Keratinocyte (primary cell): ENCODE measurements around the gene PPFIA3. TPM values are rescaled to one million over a fixed set of nuclear protein-coding genes. Genes with fewer than 3 reads are reported as not detected.
A peak's percentile ranks its signal among the peaks of the same experiment; 100 is the strongest.

Experiments
- DNase-seq: peaks from one replicate; pipeline ENCODE4 v3.0.0-alpha.2; 2011; ENCODE audit warnings: low read depth, missing footprints, low spot score
- FAIRE-seq: peaks from 2 replicates; lab custom pipeline; 2011; peaks lifted over from hg19 to GRCh38; lab: Jason Lieb, UNC
- H2AFZ ChIP-seq: 2 replicates; pipeline ENCODE4 v1.6.0; 2012; ENCODE audit warnings: low read length, control low read depth, inconsistent platforms; ENCODE audit not compliant: control insufficient read depth
- H3K27ac ChIP-seq: 2 replicates; pipeline ENCODE4 v1.5.1; 2011; ENCODE audit warnings: low read length; ENCODE audit not compliant: control insufficient read depth, insufficient read depth
- H3K27me3 ChIP-seq: 3 replicates; pipeline ENCODE4 v1.6.0; 2011; ENCODE audit warnings: low read length; ENCODE audit not compliant: control insufficient read depth, insufficient read depth; ENCODE audit errors: extremely low read depth
- H3K36me3 ChIP-seq, 2 experiments: 2 replicates in 1 of 2; 3 replicates in 1 of 2; pipeline ENCODE4 v1.5.1; 2011; ENCODE audit warnings: low read length in 2 of 2, mild to moderate bottlenecking in 1 of 2; ENCODE audit not compliant: control insufficient read depth in 2 of 2, insufficient read depth in 2 of 2; ENCODE audit errors: extremely low read depth in 1 of 2
- H3K4me1 ChIP-seq: 3 replicates; pipeline ENCODE4 v1.5.1; 2011; ENCODE audit warnings: low read length; ENCODE audit not compliant: control insufficient read depth, insufficient read depth; ENCODE audit errors: extremely low read depth
- H3K4me2 ChIP-seq: 3 replicates; pipeline ENCODE4 v1.6.0; 2011; ENCODE audit warnings: low read depth, low read length; ENCODE audit not compliant: control insufficient read depth, insufficient read depth; ENCODE audit errors: extremely low read depth
- H3K4me3 ChIP-seq, 3 experiments: fragments of 200-600 bp in 1 of 3; sonication (generic) in 1 of 3; 2 replicates in 2 of 3; 3 replicates in 1 of 3; pipeline ENCODE4 v1.5.1; 2011 to 2016; ENCODE audit warnings: low read length in 3 of 3, mild to moderate bottlenecking in 3 of 3, control low read depth in 2 of 3, inconsistent platforms in 1 of 3, low read depth in 1 of 3, mixed read lengths in 1 of 3, mixed run types in 1 of 3, moderate library complexity in 1 of 3; ENCODE audit not compliant: control insufficient read depth in 2 of 3, insufficient read depth in 2 of 3; ENCODE audit errors: extremely low read depth in 1 of 3
- H3K79me2 ChIP-seq: 2 replicates; pipeline ENCODE4 v1.6.0; 2012; ENCODE audit warnings: low read length; ENCODE audit not compliant: control insufficient read depth, insufficient read depth
- H3K9ac ChIP-seq: 3 replicates; pipeline ENCODE4 v1.6.0; 2011; ENCODE audit warnings: low read length; ENCODE audit not compliant: control insufficient read depth, insufficient read depth; ENCODE audit errors: extremely low read depth
- H3K9me1 ChIP-seq: 3 replicates; pipeline ENCODE4 v1.6.0; 2011; ENCODE audit warnings: low read length; ENCODE audit not compliant: control insufficient read depth, insufficient read depth; ENCODE audit errors: extremely low read depth
- H3K9me3 ChIP-seq: 2 replicates; pipeline ENCODE4 v1.5.1; 2012; ENCODE audit warnings: low read depth, low read length; ENCODE audit not compliant: control insufficient read depth
- H4K20me1 ChIP-seq: 3 replicates; pipeline ENCODE4 v1.6.0; 2011; ENCODE audit warnings: low read length; ENCODE audit not compliant: control insufficient read depth, insufficient read depth; ENCODE audit errors: extremely low read depth
- CTCF ChIP-seq, 3 experiments: IDR thresholded peaks in 1 of 3; conservative IDR thresholded peaks in 1 of 3; optimal IDR thresholded peaks in 1 of 3; 2 replicates in 2 of 3; 3 replicates in 1 of 3; pipeline versions ENCODE3 to v1.5.1; 2011; ENCODE audit warnings: low read length in 3 of 3, mild to moderate bottlenecking in 3 of 3, moderate library complexity in 2 of 3, control low read depth in 1 of 3, inconsistent platforms in 1 of 3; ENCODE audit not compliant: insufficient read depth in 2 of 3; ENCODE audit errors: extremely low read depth in 1 of 3
- EZH2 ChIP-seq: IDR thresholded peaks from one replicate; pipeline ENCODE4 v1.6.1; 2012; ENCODE audit warnings: inconsistent platforms, mild to moderate bottlenecking, low read length, moderate library complexity
- dilution Hi-C: fragments of 300-500 bp; cut with MboI; formaldehyde crosslinking; loops from one replicate; pipeline ENCODE4 v1.7.0; 2020; ENCODE audit warnings: low sequenced_read_pairs; ENCODE audit not compliant: extremely low pct_ligation_motif_present
- polyA plus RNA-seq, 5 experiments: library from polyadenylated mRNA; depleted of rRNA in 3 of 5; stranded (reverse) in 3 of 5; stranded (forward) in 1 of 5; unstranded in 1 of 5; fragments of >200 nt; gene quantifications; 1 replicate in 1 of 5; 2 replicates in 3 of 5; 3 replicates in 1 of 5; pipeline versions ENCODE4 v1.2.1 to v1.2.3, GENCODE V29; 2011 to 2012; ENCODE audit warnings: missing spikeins in 2 of 5, low read depth in 1 of 5, low replicate concordance in 1 of 5

Gene PPFIA3
- polyA plus RNA-seq, 1 donor (not counting 4 experiments of a cell fraction or from before 2014, with no cell fraction given), result 3.0 TPM

- no peak overlapping the region for H3K4me2 ChIP-seq
- H3K27ac ChIP-seq, result no peak overlapping the region
- no peaks in the 10 kb centered on the region for H3K9me3 ChIP-seq
- FAIRE-seq (no peak), DNase-seq (no peak)
- dilution Hi-C loops, result no loop called here
- no peak overlapping the region for H2AFZ ChIP-seq
- H3K36me3 ChIP-seq, result no peaks in the 10 kb centered on the region
- no peak overlapping the region for H3K9ac ChIP-seq
- H3K27me3 ChIP-seq, result peaks cover 49% of the 10 kb centered on the region
- no peak overlapping the region for H3K4me3 ChIP-seq
- H3K9me1 ChIP-seq, result no peaks in the 10 kb centered on the region
- TF ChIP-seq CTCF (optimal IDR thresholded peaks at IDR 0.05 in 1 of 3, IDR thresholded peaks at IDR 0.05 in 1 of 3, conservative IDR thresholded peaks at IDR 0.05 in 1 of 3; ENCODE audit: extremely low read depth in 1 of 3, insufficient read depth in 2 of 3, low read length in 3 of 3) (no peak), EZH2 (peak; percentile 77)
- H3K4me1 ChIP-seq, result peaks cover 4% of the 10 kb centered on the region
- H4K20me1 ChIP-seq, result no peaks in the 10 kb centered on the region
- H3K79me2 ChIP-seq, result no peaks in the 10 kb centered on the region
These were observed 47.3 kb upstream of the PPFIA3 start for GRCh38 chr19:49071860-49072547.

GRCh38 chr19:49073514-49074378, 45.6 kb upstream of the PPFIA3 start:
- Histone ChIP-seq H3K4me3 (peak overlapping the region in 2 of 3 experiments; percentile 5 to 7), H3K36me3 (no peaks in the 10 kb centered on the region), H3K4me2 (peak overlapping the region; percentile 51), H3K9ac (no peak overlapping the region), H3K79me2 (no peaks in the 10 kb centered on the region), H3K27ac (no peak overlapping the region), H2AFZ (no peak overlapping the region), H4K20me1 (no peaks in the 10 kb centered on the region), H3K4me1 (peaks cover 4% of the 10 kb centered on the region), H3K9me1 (no peaks in the 10 kb centered on the region), H3K27me3 (peaks cover 42% of the 10 kb centered on the region), H3K9me3 (no peaks in the 10 kb centered on the region)
- DNase-seq, result no peak
- peak; percentile 71 for FAIRE-seq
- dilution Hi-C loops, result no loop called here
- TF ChIP-seq EZH2, result peak; percentile 15
- TF ChIP-seq CTCF (optimal IDR thresholded peaks at IDR 0.05 in 1 of 3, IDR thresholded peaks at IDR 0.05 in 1 of 3, conservative IDR thresholded peaks at IDR 0.05 in 1 of 3; ENCODE audit: extremely low read depth in 1 of 3, insufficient read depth in 2 of 3, low read length in 3 of 3), result peak; percentile 58 to 67 (median 65)
